ENCODE results near the gene PLXND1.

DNA sequence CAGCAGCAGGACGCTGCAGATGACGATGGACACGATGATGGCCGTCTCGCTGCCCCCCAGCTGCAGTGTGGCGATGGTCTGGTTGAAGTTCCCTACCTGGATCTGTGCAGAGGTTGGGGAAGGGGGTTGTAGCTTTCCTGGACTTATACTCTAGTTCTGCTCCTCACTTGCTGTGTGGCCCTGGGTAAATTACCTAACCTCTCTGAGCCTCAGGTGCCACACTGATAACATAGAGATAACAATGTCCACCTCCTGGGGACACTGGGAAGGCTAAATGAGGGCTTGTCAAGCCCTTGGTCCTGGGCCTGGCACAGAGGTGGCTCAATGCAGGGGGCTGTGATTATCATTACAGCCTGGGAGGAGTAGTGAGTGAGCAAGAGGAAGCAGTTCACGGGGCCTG is 36.6 kb downstream of the PLXND1 start:
- TF ChIP-seq, protein P1, sequence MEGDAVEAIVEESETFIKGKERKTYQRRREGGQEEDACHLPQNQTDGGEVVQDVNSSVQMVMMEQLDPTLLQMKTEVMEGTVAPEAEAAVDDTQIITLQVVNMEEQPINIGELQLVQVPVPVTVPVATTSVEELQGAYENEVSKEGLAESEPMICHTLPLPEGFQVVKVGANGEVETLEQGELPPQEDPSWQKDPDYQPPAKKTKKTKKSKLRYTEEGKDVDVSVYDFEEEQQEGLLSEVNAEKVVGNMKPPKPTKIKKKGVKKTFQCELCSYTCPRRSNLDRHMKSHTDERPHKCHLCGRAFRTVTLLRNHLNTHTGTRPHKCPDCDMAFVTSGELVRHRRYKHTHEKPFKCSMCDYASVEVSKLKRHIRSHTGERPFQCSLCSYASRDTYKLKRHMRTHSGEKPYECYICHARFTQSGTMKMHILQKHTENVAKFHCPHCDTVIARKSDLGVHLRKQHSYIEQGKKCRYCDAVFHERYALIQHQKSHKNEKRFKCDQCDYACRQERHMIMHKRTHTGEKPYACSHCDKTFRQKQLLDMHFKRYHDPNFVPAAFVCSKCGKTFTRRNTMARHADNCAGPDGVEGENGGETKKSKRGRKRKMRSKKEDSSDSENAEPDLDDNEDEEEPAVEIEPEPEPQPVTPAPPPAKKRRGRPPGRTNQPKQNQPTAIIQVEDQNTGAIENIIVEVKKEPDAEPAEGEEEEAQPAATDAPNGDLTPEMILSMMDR (IDR thresholded peaks at IDR 0.05) = no peak
- no peak for TF ChIP-seq EZH2 (IDR thresholded peaks at IDR 0.05; ENCODE audit: borderline replicate concordance, insufficient read depth, low read depth, low read length, poor library complexity, severe bottlenecking)
